ENCODE data around the gene UBE2U. TPM values are rescaled to one million over a fixed set of nuclear protein-coding genes. Genes with fewer than 3 reads are reported as not detected.
A peak's percentile ranks its signal among the peaks of the same experiment; 100 is the strongest.
"Not testable (repeated sequence)": the region's sequence is repeated elsewhere in the genome, so short reads cannot be mapped to it uniquely, and the experiment has no call there.

The UBE2U gene
- total RNA-seq, 1 donor, result not detected

- no peak overlapping the region for H3K4me3 ChIP-seq (ENCODE audit: low read depth, low read length)
- no peak for DNase-seq (ENCODE audit: low read depth)
- TF ChIP-seq CTCF (IDR thresholded peaks at IDR 0.05; ENCODE audit: insufficient read depth, low read depth, low read length), result no peak
These were observed 28.2 kb downstream of the UBE2U start for GRCh38 chr1:64231654-64232053.

GRCh38 chr1:64234714-64235113 is 31.3 kb downstream of the UBE2U start:
- TF ChIP-seq CTCF (IDR thresholded peaks at IDR 0.05; ENCODE audit: insufficient read depth, low read depth, low read length), result no peak
- DNase-seq (ENCODE audit: low read depth), result no peak
- no peak overlapping the region for H3K4me3 ChIP-seq (ENCODE audit: low read depth, low read length)

GRCh38 chr1:64235181-64235580 is 31.8 kb downstream of the UBE2U start:
- no peak for TF ChIP-seq CTCF (IDR thresholded peaks at IDR 0.05; ENCODE audit: insufficient read depth, low read depth, low read length)
- H3K4me3 ChIP-seq (ENCODE audit: low read depth, low read length), result no peak overlapping the region
- DNase-seq (ENCODE audit: low read depth), result no peak

DNA sequence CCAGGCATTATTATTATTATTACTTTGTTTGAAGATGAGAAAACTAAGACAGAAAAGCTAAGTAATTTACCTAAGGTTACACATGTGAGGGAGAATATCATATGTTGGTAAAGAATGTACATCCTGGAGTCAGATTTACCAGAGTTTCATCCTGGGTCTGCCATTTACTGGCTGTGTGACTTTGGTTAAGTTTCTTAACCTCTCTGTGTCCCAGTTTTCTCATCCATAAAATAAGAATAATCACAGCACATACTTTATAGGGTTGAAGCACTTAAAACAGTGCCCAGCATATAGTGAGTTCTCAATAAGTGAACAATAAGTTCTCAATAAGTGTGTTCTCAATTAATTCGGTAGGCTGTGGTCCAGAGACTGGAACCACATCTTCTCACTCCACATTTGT is 32.5 kb downstream of the UBE2U start:
- no peak overlapping the region for H3K4me3 ChIP-seq (ENCODE audit: low read depth, low read length)
- DNase-seq (ENCODE audit: low read depth), result no peak
- no peak for TF ChIP-seq CTCF (IDR thresholded peaks at IDR 0.05; ENCODE audit: insufficient read depth, low read depth, low read length)

- no peak overlapping the region for H3K4me3 ChIP-seq (ENCODE audit: low read depth, low read length)
- TF ChIP-seq CTCF (IDR thresholded peaks at IDR 0.05; ENCODE audit: insufficient read depth, low read depth, low read length), result no peak
- no peak for DNase-seq (ENCODE audit: low read depth)
These were observed 33.1 kb downstream of the UBE2U start for GRCh38 chr1:64236541-64236954.

- DNase-seq (ENCODE audit: low read depth); H3K4me3 ChIP-seq (ENCODE audit: low read depth, low read length): not testable (repeated sequence)
These were observed 36.1 kb downstream of the UBE2U start for GRCh38 chr1:64239519-64239918.

GRCh38 chr1:64240206-64240605 is 36.8 kb downstream of the UBE2U start:
- no peak overlapping the region for H3K4me3 ChIP-seq (ENCODE audit: low read depth, low read length)
- peak; percentile 56 for DNase-seq (ENCODE audit: low read depth)
- TF ChIP-seq CTCF (IDR thresholded peaks at IDR 0.05; ENCODE audit: insufficient read depth, low read depth, low read length), result peak; percentile 35
